Mucosa of stomach (tissue), 1 donor: Measurements from ENCODE around the gene OLA1.

Source experiments
- H3K27me3 ChIP-seq: one replicate; pipeline ENCODE4 v1.7.0; 2013; ENCODE audit warnings: mild to moderate bottlenecking, low read length; ENCODE audit not compliant: control insufficient read depth, insufficient read depth
- H3K36me3 ChIP-seq: one replicate; pipeline ENCODE4 v1.7.0; 2013; ENCODE audit warnings: low read length; ENCODE audit not compliant: control insufficient read depth, insufficient read depth
- H3K4me1 ChIP-seq: one replicate; pipeline ENCODE4 v1.7.0; 2013; ENCODE audit warnings: mild to moderate bottlenecking, low read length; ENCODE audit not compliant: control insufficient read depth, insufficient read depth
- H3K4me3 ChIP-seq: one replicate; pipeline ENCODE4 v1.7.0; 2013; ENCODE audit warnings: low read length
- H3K9ac ChIP-seq: one replicate; pipeline ENCODE4 v1.7.0; 2013; ENCODE audit warnings: mild to moderate bottlenecking, low read length, moderate library complexity
- H3K9me3 ChIP-seq: one replicate; pipeline ENCODE4 v1.7.0; 2013; ENCODE audit warnings: mild to moderate bottlenecking, low read length, moderate library complexity; ENCODE audit not compliant: control insufficient read depth
- donor health status: Pancreatic carcinoma.

The OLA1 gene

GRCh38 chr2:174053355-174054151 lies 194.8 kb downstream of the OLA1 start:
- no peak overlapping the region for H3K4me3 ChIP-seq
- no peaks in the 10 kb centered on the region for H3K9me3 ChIP-seq
- H3K9ac ChIP-seq, result no peak overlapping the region
- H3K36me3 ChIP-seq, result no peaks in the 10 kb centered on the region
- no peaks in the 10 kb centered on the region for H3K27me3 ChIP-seq
- H3K4me1 ChIP-seq, result peaks cover 35% of the 10 kb centered on the region

GRCh38 chr2:174052584-174052976 lies 195.8 kb downstream of the OLA1 start:
- Histone ChIP-seq H3K9ac (no peak overlapping the region), H3K27me3 (no peaks in the 10 kb centered on the region), H3K9me3 (no peaks in the 10 kb centered on the region), H3K36me3 (no peaks in the 10 kb centered on the region), H3K4me3 (no peak overlapping the region), H3K4me1 (peaks cover 35% of the 10 kb centered on the region)

- Histone ChIP-seq H3K4me3 (no peak overlapping the region), H3K9ac (no peak overlapping the region), H3K36me3 (no peaks in the 10 kb centered on the region), H3K27me3 (no peaks in the 10 kb centered on the region), H3K4me1 (peaks cover 35% of the 10 kb centered on the region), H3K9me3 (no peaks in the 10 kb centered on the region)
Observed at GRCh38 chr2:174051741-174052583, 196.4 kb downstream of the OLA1 start.

DNA sequence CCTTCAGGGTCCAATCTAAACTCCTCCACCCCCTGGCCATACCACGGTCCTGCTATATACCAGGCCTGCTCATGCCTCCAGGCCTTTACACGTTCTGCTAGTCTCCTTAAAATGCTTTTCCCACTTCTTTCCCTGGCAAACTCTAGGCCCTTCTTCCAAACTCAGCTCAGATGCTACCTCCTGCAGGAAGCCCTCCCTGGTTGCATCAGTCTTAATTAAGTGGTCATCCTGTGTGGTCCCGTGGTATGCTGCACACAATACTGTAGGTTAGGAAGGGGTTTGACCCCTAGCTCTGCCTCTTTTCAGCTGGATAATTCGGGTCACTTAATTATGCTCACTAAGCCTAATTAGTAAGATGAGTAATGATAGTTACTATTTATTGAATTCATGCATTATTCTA lies 197.3 kb downstream of the OLA1 start:
- Histone ChIP-seq H3K36me3 (no peaks in the 10 kb centered on the region), H3K4me3 (no peak overlapping the region)

GRCh38 chr2:174049895-174050294 lies 198.4 kb downstream of the OLA1 start:
- H3K36me3 ChIP-seq, result no peaks in the 10 kb centered on the region
- peaks cover 35% of the 10 kb centered on the region for H3K4me1 ChIP-seq
- H3K9ac ChIP-seq, result no peak overlapping the region
- no peak overlapping the region for H3K4me3 ChIP-seq
- H3K9me3 ChIP-seq, result no peaks in the 10 kb centered on the region
- H3K27me3 ChIP-seq, result no peaks in the 10 kb centered on the region

More for the DNA sequence above, 197.3 kb downstream of the OLA1 start:
- no peaks in the 10 kb centered on the region for H3K27me3 ChIP-seq
- no peaks in the 10 kb centered on the region for H3K9me3 ChIP-seq
- peaks cover 35% of the 10 kb centered on the region for H3K4me1 ChIP-seq
- H3K9ac ChIP-seq, result no peak overlapping the region

DNA sequence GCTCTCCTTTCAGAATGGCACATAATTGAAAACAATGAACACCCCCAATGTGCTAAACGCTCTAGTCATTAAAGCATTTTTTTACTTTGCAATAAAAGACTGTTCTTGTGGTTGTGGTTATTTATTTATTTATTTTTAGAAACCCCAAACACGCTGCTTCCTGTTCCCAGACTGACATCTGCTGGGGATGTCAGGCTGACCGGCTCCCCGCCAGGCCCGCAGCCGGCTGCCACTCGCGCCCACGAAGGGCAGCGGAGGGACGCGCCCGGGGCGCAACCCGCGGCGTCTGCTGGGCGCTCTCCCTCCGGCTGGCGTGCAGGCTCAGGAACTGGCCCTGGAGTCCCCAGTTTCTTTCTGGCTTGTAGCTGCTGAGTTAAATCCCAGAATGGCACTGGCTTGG lies 200.1 kb downstream of the OLA1 start:
- H3K4me1 ChIP-seq, result peaks cover 26% of the 10 kb centered on the region
- no peak overlapping the region for H3K4me3 ChIP-seq
- H3K9me3 ChIP-seq, result no peaks in the 10 kb centered on the region
- no peaks in the 10 kb centered on the region for H3K27me3 ChIP-seq
- no peak overlapping the region for H3K9ac ChIP-seq
- H3K36me3 ChIP-seq, result no peaks in the 10 kb centered on the region

DNA sequence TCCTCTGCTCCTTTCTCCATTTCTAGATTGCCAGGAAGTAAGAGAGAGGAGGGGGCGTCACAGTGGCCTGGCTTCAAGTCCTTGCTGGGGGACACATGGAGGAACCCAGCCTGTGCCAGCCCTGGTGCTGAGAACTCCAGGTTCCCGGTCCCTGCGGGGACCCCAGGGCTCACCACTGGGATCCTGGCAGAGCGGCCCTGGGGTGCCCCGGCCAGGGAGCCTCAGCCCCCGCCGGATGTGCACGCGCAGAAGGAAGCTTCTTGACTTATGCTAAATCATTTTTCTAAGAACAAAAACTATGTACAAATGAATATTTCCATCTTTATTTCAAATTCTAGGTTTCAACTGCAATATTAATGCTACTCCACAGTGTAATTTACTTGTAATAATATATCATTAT lies 200.6 kb downstream of the OLA1 start:
- Histone ChIP-seq H3K4me3 (no peak overlapping the region), H3K9ac (no peak overlapping the region), H3K9me3 (no peaks in the 10 kb centered on the region), H3K4me1 (peaks cover 21% of the 10 kb centered on the region), H3K27me3 (no peaks in the 10 kb centered on the region), H3K36me3 (no peaks in the 10 kb centered on the region)

DNA sequence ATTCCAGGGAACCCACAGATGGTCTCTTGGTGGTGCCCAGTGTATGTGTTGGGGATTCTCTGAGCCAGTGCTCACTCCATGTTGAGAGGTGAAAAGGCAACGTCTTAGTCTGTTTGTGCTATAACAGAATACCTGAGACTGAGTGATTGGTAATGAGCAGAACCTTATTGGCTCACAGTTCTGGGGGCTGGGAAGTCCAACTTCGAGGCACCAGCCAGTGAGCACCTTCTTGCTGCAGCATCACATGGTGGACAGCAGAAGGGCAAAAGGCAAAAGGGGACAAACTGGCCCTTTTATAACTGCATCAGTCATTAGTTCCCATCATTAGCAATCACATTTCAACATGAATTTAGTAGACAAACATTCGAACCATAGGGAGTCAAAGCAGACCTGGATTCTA lies 202.2 kb downstream of the OLA1 start:
- Histone ChIP-seq H3K36me3 (no peaks in the 10 kb centered on the region), H3K9ac (no peak overlapping the region), H3K27me3 (no peaks in the 10 kb centered on the region), H3K9me3 (no peaks in the 10 kb centered on the region), H3K4me3 (no peak overlapping the region), H3K4me1 (peaks cover 8% of the 10 kb centered on the region)

GRCh38 chr2:174044556-174044955 lies 203.8 kb downstream of the OLA1 start:
- Histone ChIP-seq H3K27me3 (no peaks in the 10 kb centered on the region), H3K4me1 (peaks cover 2% of the 10 kb centered on the region), H3K4me3 (no peak overlapping the region), H3K9me3 (no peaks in the 10 kb centered on the region), H3K36me3 (no peaks in the 10 kb centered on the region), H3K9ac (no peak overlapping the region)

DNA sequence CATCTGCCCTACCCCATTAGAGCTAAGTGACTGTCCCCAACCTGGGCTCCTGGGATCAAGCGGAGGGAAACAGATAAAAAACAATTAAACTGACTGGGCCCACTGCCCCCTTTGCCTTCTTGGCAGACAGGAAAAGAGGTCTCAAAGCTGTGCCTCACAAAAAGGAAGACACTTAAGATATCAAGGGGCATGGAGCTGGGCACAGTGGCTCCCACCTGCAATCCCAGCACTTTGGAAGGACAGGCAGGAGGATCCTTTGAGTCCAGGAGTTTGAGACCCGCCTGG lies 208.0 kb downstream of the OLA1 start:
- Histone ChIP-seq H3K4me1 (peaks cover 4% of the 10 kb centered on the region), H3K9ac (no peak overlapping the region), H3K36me3 (no peaks in the 10 kb centered on the region), H3K9me3 (no peaks in the 10 kb centered on the region), H3K4me3 (no peak overlapping the region), H3K27me3 (no peaks in the 10 kb centered on the region)

DNA sequence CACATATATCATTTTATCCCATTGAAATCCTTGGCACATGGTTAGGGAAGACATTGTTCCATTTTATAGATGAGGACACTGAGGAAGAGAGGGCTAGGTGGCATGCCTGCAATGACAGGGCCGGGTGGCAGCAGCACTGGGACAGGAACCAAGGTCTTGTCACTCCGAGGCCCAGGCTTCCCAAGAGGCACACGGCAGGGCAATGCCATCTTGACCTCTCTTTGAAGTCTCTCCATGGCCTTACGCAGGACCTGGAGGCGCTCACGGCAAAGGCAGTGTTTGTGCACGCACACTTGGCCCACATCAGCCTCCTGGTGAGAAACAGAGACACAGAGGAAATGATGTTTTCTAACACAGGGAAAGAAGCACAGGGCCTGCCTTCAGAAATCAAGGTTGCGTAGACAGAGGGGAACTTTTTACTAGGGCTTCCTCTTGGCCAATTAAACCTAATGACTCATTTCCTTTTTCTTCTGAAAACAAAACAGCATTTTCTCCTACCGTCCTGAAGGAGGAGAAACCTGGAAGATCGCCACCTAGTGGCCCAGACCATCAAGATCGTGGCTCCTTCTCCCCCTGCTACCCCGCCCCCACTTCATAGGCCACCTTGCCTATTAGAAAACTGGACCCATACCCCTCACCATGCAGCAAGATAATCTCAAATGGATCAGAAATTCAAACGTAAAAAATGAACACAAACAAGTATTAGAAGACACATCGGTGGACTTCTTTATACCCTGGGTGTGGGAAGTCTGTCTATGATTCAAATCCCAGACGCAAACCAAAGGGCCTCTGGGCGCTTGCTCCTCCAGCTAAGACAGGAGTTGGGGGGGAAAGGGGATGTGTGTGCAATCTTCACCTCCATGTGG lies 208.5 kb downstream of the OLA1 start:
- no peak overlapping the region for H3K4me3 ChIP-seq
- no peaks in the 10 kb centered on the region for H3K36me3 ChIP-seq
- H3K4me1 ChIP-seq, result peaks cover 4% of the 10 kb centered on the region
- no peaks in the 10 kb centered on the region for H3K9me3 ChIP-seq
- no peak overlapping the region for H3K9ac ChIP-seq
- H3K27me3 ChIP-seq, result no peaks in the 10 kb centered on the region

GRCh38 chr2:174038462-174038861 lies 209.9 kb downstream of the OLA1 start:
- Histone ChIP-seq H3K9ac (no peak overlapping the region), H3K4me3 (no peak overlapping the region), H3K9me3 (no peaks in the 10 kb centered on the region), H3K27me3 (no peaks in the 10 kb centered on the region), H3K36me3 (no peaks in the 10 kb centered on the region), H3K4me1 (peaks cover 4% of the 10 kb centered on the region)
